T-helper 2 cell treated with Interferon-gamma antibody and Interleukin-4, amounts not matched to agents 100 ng/mL and 5 ng/mL, for 36 hours (primary cell): ENCODE results near the gene TBPL1. TPM values are rescaled to one million over a fixed set of nuclear protein-coding genes. Genes with fewer than 3 reads are reported as not detected.
"Not testable (repeated sequence)": the region's sequence is repeated elsewhere in the genome, so short reads cannot be mapped to it uniquely, and the experiment has no call there.

Source experiments
- intact Hi-C: fragments of 100-400 bp; cut with micrococcal nuclease; formaldehyde crosslinking; loops from one replicate; pipeline ENCODE4 v1.15.1; 2023
- total RNA-seq: library from RNA; stranded (reverse); gene quantifications from 2 replicates; pipeline ENCODE4 v1.2.3, GENCODE V29; 2022

Gene TBPL1
- 29.1 and 29.9 TPM in 2 replicates for total RNA-seq

- intact Hi-C loops, result loop anchor here (1.0 to 10.0 kb wide), 4 partner anchors 16 to 1138 kb away; partner anchors contain the start of genes HBS1L and RPS12
These were observed at the start of gene TBPL1 for GRCh38 chr6:133952815-133953633. TBPL1 (plus strand) TSS chr6:133953224; CDS start chr6:133980126, 26,902 bp downstream.

- intact Hi-C loops, result no loop called here
These were observed 49.2 kb upstream of the TBPL1 start for GRCh38 chr6:133903855-133904254.

- intact Hi-C loops, result no loop called here
These were observed 47.0 kb upstream of the TBPL1 start for GRCh38 chr6:133906050-133906449.

GRCh38 chr6:133916650-133917151, 36.3 kb upstream of the TBPL1 start:
- intact Hi-C loops, result loop anchor here (1.0 kb wide), 2 partner anchors 79 to 347 kb away; no protein-coding TSS in a partner anchor

- intact Hi-C loops, result no loop called here
These were observed 35.2 kb upstream of the TBPL1 start for GRCh38 chr6:133917781-133918180.

GRCh38 chr6:133918208-133918930, 34.7 kb upstream of the TBPL1 start:
- intact Hi-C loops, result no loop called here

GRCh38 chr6:133919362-133919761, 33.7 kb upstream of the TBPL1 start:
- intact Hi-C loops, result no loop called here

- intact Hi-C loops, result no loop called here
These were observed 31.7 kb upstream of the TBPL1 start for GRCh38 chr6:133921249-133921859.

GRCh38 chr6:133923938-133924593, 29.0 kb upstream of the TBPL1 start:
- intact Hi-C loops, result loop anchor here (1.0 kb wide), 3 partner anchors 49 to 173 kb away; no protein-coding TSS in a partner anchor

- intact Hi-C loops, result not testable (repeated sequence)
These were observed 21.8 kb upstream of the TBPL1 start for GRCh38 chr6:133931221-133931620.

GRCh38 chr6:133936352-133936751, 16.7 kb upstream of the TBPL1 start:
- intact Hi-C loops, result not testable (repeated sequence)

GRCh38 chr6:133937909-133938308, 15.1 kb upstream of the TBPL1 start:
- intact Hi-C loops, result no loop called here

GRCh38 chr6:133938533-133938932, 14.5 kb upstream of the TBPL1 start:
- intact Hi-C loops, result no loop called here

- intact Hi-C loops, result no loop called here
These were observed 13.0 kb upstream of the TBPL1 start for GRCh38 chr6:133939778-133940667.

GRCh38 chr6:133945158-133945557, 7.9 kb upstream of the TBPL1 start:
- intact Hi-C loops, result no loop called here

GRCh38 chr6:133947302-133947900, 5.6 kb upstream of the TBPL1 start:
- intact Hi-C loops, result no loop called here

- intact Hi-C loops, result no loop called here
These were observed 4.6 kb upstream of the TBPL1 start for GRCh38 chr6:133948472-133948871.

- intact Hi-C loops, result loop anchor here (5.0 to 10.0 kb wide), 2 partner anchors 1101 to 1136 kb away; partner anchors contain the start of genes HBS1L and RPS12
These were observed 1.8 kb upstream of the TBPL1 start for GRCh38 chr6:133951227-133951626.
